Endothelial cell of umbilical vein (primary cell): ENCODE measurements around the gene COTL1. TPM values are rescaled to one million over a fixed set of nuclear protein-coding genes. Genes with fewer than 3 reads are reported as not detected.

Source experiments
- BruUV-seq: library from RNA; stranded (reverse); fragments of 400-500 nt; replicated peaks from 2 replicates; lab custom pipeline; 2021; lab: Mats Ljungman, UMichigan
- CTCF ChIA-PET: fragments of 300-600, 350-600 bp; sonication (Branson Sonifier 250); formaldehyde crosslinking; loops from one replicate; lab custom pipeline; 2021; ENCODE audit warnings: antibody characterized with exemption, inconsistent platforms; lab: Charles Lee
- POLR2A ChIA-PET: fragments of 300-600, 350-600 bp; sonication (Branson Sonifier 250); formaldehyde crosslinking; loops from one replicate; lab custom pipeline; 2021; ENCODE audit warnings: antibody characterized with exemption, inconsistent platforms; lab: Charles Lee
- DNase-seq: peaks from one replicate; pipeline ENCODE4 v3.0.0-alpha.2; 2011; ENCODE audit warnings: low read depth, low spot score
- FAIRE-seq: peaks from 2 replicates; lab custom pipeline; 2011; peaks lifted over from hg19 to GRCh38; lab: Jason Lieb, UNC
- H2AFZ ChIP-seq: 2 replicates; pipeline ENCODE4 v1.6.0; 2012; ENCODE audit warnings: low read depth, low read length, control low read depth, inconsistent platforms
- H3K27ac ChIP-seq: 2 replicates; pipeline ENCODE4 v1.5.1; 2011; ENCODE audit warnings: low read depth, mild to moderate bottlenecking, control low read depth, low read length, moderate library complexity; ENCODE audit not compliant: insufficient read depth
- H3K27me3 ChIP-seq, 2 experiments: 2 replicates each; pipeline versions ENCODE4 v1.6.0 to v1.6.1; 2011; ENCODE audit warnings: low read length in 2 of 2, mixed read lengths in 1 of 2; ENCODE audit not compliant: control insufficient read depth in 2 of 2, insufficient read depth in 2 of 2
- H3K36me3 ChIP-seq, 2 experiments: 2 replicates in 1 of 2; 3 replicates in 1 of 2; pipeline ENCODE4 v1.5.1; 2011; ENCODE audit warnings: low read length in 2 of 2, mild to moderate bottlenecking in 1 of 2, moderate library complexity in 1 of 2; ENCODE audit not compliant: control insufficient read depth in 2 of 2, insufficient read depth in 2 of 2; ENCODE audit errors: extremely low read depth in 1 of 2
- H3K4me1 ChIP-seq: 3 replicates; pipeline ENCODE4 v1.5.1; 2011; ENCODE audit warnings: mild to moderate bottlenecking, low read length; ENCODE audit not compliant: control insufficient read depth, insufficient read depth; ENCODE audit errors: extremely low read depth
- H3K4me2 ChIP-seq: 2 replicates; pipeline ENCODE4 v1.6.1; 2011; ENCODE audit warnings: low read length, control low read depth, mixed read lengths; ENCODE audit not compliant: insufficient read depth
- H3K4me3 ChIP-seq, 3 experiments: fragments of 200-600 bp in 1 of 3; sonication (generic), shearing (Covaris generic) in 1 of 3; replicated peaks in 1 of 3; 2 replicates each; pipeline ENCODE4 v1.5.1; 2011 to 2016; ENCODE audit warnings: control low read depth in 3 of 3, low read length in 3 of 3, mild to moderate bottlenecking in 2 of 3, inconsistent platforms in 1 of 3, low read depth in 1 of 3, moderate library complexity in 1 of 3; ENCODE audit not compliant: insufficient read depth in 1 of 3
- H3K79me2 ChIP-seq: 2 replicates; pipeline ENCODE4 v1.6.0; 2012; ENCODE audit warnings: low read length, inconsistent platforms; ENCODE audit not compliant: control insufficient read depth, insufficient read depth
- H3K9ac ChIP-seq: replicated peaks from 2 replicates; pipeline ENCODE3; 2011; ENCODE audit warnings: low read length, control low read depth; ENCODE audit not compliant: insufficient read depth; ENCODE audit errors: extremely low read depth
- H3K9me1 ChIP-seq: replicated peaks from 3 replicates; pipeline ENCODE4 v1.6.0; 2011; ENCODE audit warnings: mild to moderate bottlenecking, low read length; ENCODE audit not compliant: control insufficient read depth, insufficient read depth; ENCODE audit errors: extremely low read depth
- H3K9me3 ChIP-seq: replicated peaks from 2 replicates; pipeline ENCODE4 v1.5.1; 2012; ENCODE audit warnings: low read length, inconsistent platforms; ENCODE audit not compliant: control insufficient read depth, insufficient read depth
- H4K20me1 ChIP-seq: replicated peaks from 2 replicates; pipeline ENCODE3; 2011; ENCODE audit warnings: mild to moderate bottlenecking, low read length; ENCODE audit not compliant: control insufficient read depth, insufficient read depth; ENCODE audit errors: extremely low read depth
- CTCF ChIP-seq, 2 donors: IDR thresholded peaks; 1 replicate in 1 of 2; 2 replicates in 1 of 2; pipeline ENCODE4 v1.5.1; 2011; ENCODE audit warnings: low read length in 2 of 2, mild to moderate bottlenecking in 2 of 2, moderate library complexity in 2 of 2, control low read depth in 1 of 2, inconsistent platforms in 1 of 2, low read depth in 1 of 2; ENCODE audit not compliant: insufficient read depth in 1 of 2; ENCODE audit errors: extremely low read depth in 1 of 2
- EZH2 ChIP-seq: IDR thresholded peaks from 2 replicates; pipeline ENCODE4 v1.6.1; 2012; ENCODE audit warnings: borderline replicate concordance, low read depth, mild to moderate bottlenecking, moderate library complexity, low read length, inconsistent platforms; ENCODE audit not compliant: severe bottlenecking
- FOS ChIP-seq: IDR thresholded peaks from 2 replicates; pipeline ENCODE4 v1.6.1; 2011; ENCODE audit warnings: mild to moderate bottlenecking, low read length, moderate library complexity, borderline replicate concordance; ENCODE audit not compliant: insufficient read depth
- JUN ChIP-seq: IDR thresholded peaks from 2 replicates; pipeline ENCODE4 v1.6.1; 2011; ENCODE audit warnings: borderline replicate concordance, low read depth; ENCODE audit not compliant: insufficient read length, insufficient read depth
- MAX ChIP-seq: IDR thresholded peaks from 2 replicates; pipeline ENCODE4 v1.6.1; 2011; ENCODE audit not compliant: insufficient read depth, insufficient read length
- MYC ChIP-seq: IDR thresholded peaks from one replicate; pipeline ENCODE4 v1.6.1; 2011; ENCODE audit warnings: mild to moderate bottlenecking, low read depth, low read length
- POLR2AphosphoS5 ChIP-seq: IDR thresholded peaks from 2 replicates; pipeline ENCODE4 v1.6.1; 2012; ENCODE audit warnings: low read depth, mild to moderate bottlenecking, control low read depth, low read length, moderate library complexity; ENCODE audit not compliant: insufficient read depth
- dilution Hi-C: fragments of 300-500 bp; cut with MboI; formaldehyde crosslinking; loops from one replicate; pipeline ENCODE4 v1.15.0; 2019; ENCODE audit warnings: low sequenced_read_pairs; ENCODE audit not compliant: extremely low pct_ligation_motif_present
- intact Hi-C: fragments of 100-400 bp; cut with micrococcal nuclease; formaldehyde crosslinking; loops from one replicate; pipeline ENCODE4 v1.10.0; 2022
- polyA plus RNA-seq, 4 experiments: library from polyadenylated mRNA; depleted of rRNA in 3 of 4; stranded (reverse) in 3 of 4; unstranded in 1 of 4; fragments of >200 nt; gene quantifications; 2 replicates each; pipeline versions ENCODE4 v1.2.1 to v1.2.3, GENCODE V29; 2011 to 2012; ENCODE audit warnings: missing spikeins in 1 of 4
- total RNA-seq: library from RNA; stranded (reverse); gene quantifications from 2 replicates; pipeline ENCODE4 v1.2.3, GENCODE V29; 2021

Gene COTL1
- total and polyA plus RNA-seq, 2 donors (not counting 3 experiments of a cell fraction or from before 2014, with no cell fraction given): 90.0 to 200 TPM

DNA sequence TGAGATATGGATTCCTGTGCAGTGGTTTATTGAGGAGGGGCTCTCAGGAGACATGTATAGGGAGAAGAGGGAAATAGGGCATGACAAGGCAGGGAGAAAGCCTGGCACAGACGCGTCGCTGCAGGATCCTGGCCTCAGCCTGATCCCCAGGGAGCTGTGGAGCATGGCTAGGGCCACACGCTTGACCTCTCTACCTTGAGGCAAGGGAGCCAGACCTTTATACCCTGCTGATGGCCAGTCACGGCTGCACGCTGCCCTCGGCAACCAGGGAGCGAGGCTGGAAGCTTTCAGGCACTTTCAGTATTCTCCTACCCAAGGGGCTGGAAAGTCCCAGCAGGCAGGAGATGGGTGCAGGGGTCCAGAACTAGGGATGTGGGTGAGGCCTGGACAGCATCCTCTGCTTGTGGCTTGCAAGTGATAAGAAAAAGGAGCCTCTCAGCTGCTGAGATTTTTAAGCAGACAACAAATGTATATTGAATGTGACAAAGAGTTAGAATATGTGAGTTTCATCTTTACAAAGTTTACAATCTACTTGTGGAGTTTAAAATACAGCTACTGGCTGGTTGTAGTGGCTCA is 20.4 kb upstream of the COTL1 start:
- Histone ChIP-seq H3K9me1 (no peaks in the 10 kb centered on the region), H3K27ac (no peak overlapping the region), H2AFZ (no peak overlapping the region), H3K27me3 (no peaks in the 10 kb centered on the region), H3K79me2 (no peaks in the 10 kb centered on the region), H3K4me1 (no peaks in the 10 kb centered on the region), H3K4me2 (no peak overlapping the region), H3K4me3 (no peak overlapping the region), H3K9ac (no peak overlapping the region), H3K9me3 (no peaks in the 10 kb centered on the region), H3K36me3 (no peaks in the 10 kb centered on the region), H4K20me1 (no peaks in the 10 kb centered on the region)
- intact Hi-C loops (no loop called here), dilution Hi-C loops (no loop called here)
- DNase-seq: no peak
- CTCF ChIA-PET: interaction anchor here (1.1 to 2.9 kb wide), 3 partner anchors 10 to 100 kb away, joined by 4 to 9 read pairs (median 7); partner anchors contain the start of gene KLHL36
- no peak for FAIRE-seq
- TF ChIP-seq EZH2: no peak
- no peak for TF ChIP-seq JUN
- no peak for TF ChIP-seq CTCF (IDR thresholded peaks at IDR 0.05; ENCODE audit: extremely low read depth in 1 of 2, insufficient read depth in 1 of 2, low read depth in 1 of 2, low read length in 2 of 2)
- no peak for TF ChIP-seq MAX
- no peak for TF ChIP-seq FOS
- TF ChIP-seq POLR2AphosphoS5: no peak
- no peak for TF ChIP-seq MYC
- POLR2A ChIA-PET: no interaction called here
- no TSS peak for BruUV-seq
